Ovary (tissue), 3 donors: Measurements from ENCODE around the gene LRRC14B.

Experiments
- CTCF ChIP-seq, 3 donors: fragments of 450-650 bp in 2 of 3; fragments of 200-600 bp in 1 of 3; IDR thresholded peaks; one replicate each; pipeline versions ENCODE4 v1.5.1 to v1.8.0; 2016 to 2022; ENCODE audit warnings: antibody characterized with exemption in 3 of 3, mild to moderate bottlenecking in 1 of 3
- EP300 ChIP-seq: sonication (generic); formaldehyde crosslinking; IDR thresholded peaks from one replicate; pipeline ENCODE4 v1.6.1; 2017; ENCODE audit warnings: antibody characterized with exemption
- POLR2A ChIP-seq: fragments of 450-650 bp; IDR thresholded peaks from one replicate; pipeline ENCODE4 v1.6.1; 2017; ENCODE audit warnings: antibody characterized with exemption, mild to moderate bottlenecking, moderate library complexity
- donor health status: DM: no; HTN: no; CAD: no.

GRCh38 chr5:144941-145340 lies 46.4 kb upstream of the LRRC14B start:
- TF ChIP-seq POLR2A (no peak), CTCF (IDR thresholded peaks at IDR 0.05) (no peak), EP300 (no peak)
